SH-SY5Y (cell line): ENCODE data around the gene MCTP2.

Experiments used
- GATA2 ChIP-seq: IDR thresholded peaks from 2 replicates; pipeline ENCODE4 v1.6.1; 2011; ENCODE audit warnings: mild to moderate bottlenecking, low read depth, low read length
- GATA3 ChIP-seq: IDR thresholded peaks from 2 replicates; pipeline ENCODE4 v1.6.1; 2011; ENCODE audit warnings: low read depth, mild to moderate bottlenecking, low read length, moderate library complexity

GRCh38 chr15:94387442-94387841, 156.1 kb downstream of the MCTP2 start:
- TF ChIP-seq GATA2 (no peak), GATA3 (no peak)
